ENCODE results near the gene HES4.

GRCh38 chr1:1033731-1034438 lies 34.0 kb upstream of the HES4 start:
- TF ChIP-seq CTCF (IDR thresholded peaks at IDR 0.05) (no peak), POLR2A (IDR thresholded peaks at IDR 0.05) (no peak), POLR2AphosphoS5 (IDR thresholded peaks at IDR 0.05) (no peak), EP300 (IDR thresholded peaks at IDR 0.05) (no peak)
